Neural progenitor cell (in vitro differentiated cells): ENCODE measurements around the gene TMEM154.

Experiments
- EZH2 ChIP-seq: fragments of 200-600 bp; sonication (generic); IDR thresholded peaks from 2 replicates; pipeline ENCODE4 v1.6.1; 2017; ENCODE audit warnings: antibody characterized with exemption, mild to moderate bottlenecking, moderate library complexity
- EZH2phosphoT487 ChIP-seq: fragments of 200-600 bp; sonication (generic); IDR thresholded peaks from 2 replicates; pipeline ENCODE4 v1.6.1; 2017; ENCODE audit warnings: antibody characterized with exemption
- TF ChIP-seq, protein P1 (sequence below): fragments of 200-600 bp; sonication (generic); IDR thresholded peaks from 2 replicates; pipeline ENCODE4 v1.5.1; 2017; ENCODE audit warnings: antibody characterized with exemption, mild to moderate bottlenecking

DNA sequence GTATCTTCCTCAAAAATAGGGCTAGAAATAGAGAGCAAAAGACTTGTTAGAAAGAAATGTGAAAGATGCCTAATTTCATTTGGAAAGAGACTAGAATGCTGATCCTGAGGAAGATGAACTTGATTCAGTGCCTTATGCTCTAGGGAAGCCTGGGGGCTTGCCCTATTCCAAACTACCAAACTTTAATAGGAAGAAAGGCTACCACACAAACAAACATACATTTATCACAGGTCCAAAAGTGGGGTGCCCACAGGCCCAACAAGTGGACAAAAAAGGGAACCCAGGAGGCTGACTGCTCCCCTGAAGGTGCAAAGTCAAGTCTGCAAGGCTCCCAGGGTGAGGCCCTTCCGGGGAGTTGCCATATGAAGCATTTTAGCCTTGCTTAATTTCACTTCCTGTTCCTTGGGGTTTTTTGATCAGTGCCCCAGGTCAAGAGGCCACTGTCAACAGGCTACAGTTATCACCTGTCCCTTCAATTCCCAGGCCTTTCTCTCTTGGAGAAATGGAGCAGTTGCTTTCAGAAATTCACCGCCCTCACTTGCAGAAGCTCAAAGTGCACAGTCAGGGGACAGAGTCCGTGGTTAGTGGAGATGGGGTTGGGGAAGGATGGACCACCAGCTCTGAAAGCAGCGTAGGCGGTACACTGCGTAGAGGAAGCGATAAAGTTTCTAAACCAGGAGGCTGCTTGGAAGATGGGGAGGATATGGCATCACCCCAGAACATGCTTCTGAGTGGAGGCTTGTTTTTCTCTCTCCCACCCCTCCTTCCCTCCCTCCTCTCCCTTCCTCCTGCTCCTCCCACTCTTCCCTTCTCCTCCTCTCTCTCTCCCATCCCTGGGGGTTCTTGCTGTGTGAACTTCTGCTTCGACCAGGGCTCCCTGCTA lies 36.4 kb downstream of the TMEM154 start:
- TF ChIP-seq, protein P1, sequence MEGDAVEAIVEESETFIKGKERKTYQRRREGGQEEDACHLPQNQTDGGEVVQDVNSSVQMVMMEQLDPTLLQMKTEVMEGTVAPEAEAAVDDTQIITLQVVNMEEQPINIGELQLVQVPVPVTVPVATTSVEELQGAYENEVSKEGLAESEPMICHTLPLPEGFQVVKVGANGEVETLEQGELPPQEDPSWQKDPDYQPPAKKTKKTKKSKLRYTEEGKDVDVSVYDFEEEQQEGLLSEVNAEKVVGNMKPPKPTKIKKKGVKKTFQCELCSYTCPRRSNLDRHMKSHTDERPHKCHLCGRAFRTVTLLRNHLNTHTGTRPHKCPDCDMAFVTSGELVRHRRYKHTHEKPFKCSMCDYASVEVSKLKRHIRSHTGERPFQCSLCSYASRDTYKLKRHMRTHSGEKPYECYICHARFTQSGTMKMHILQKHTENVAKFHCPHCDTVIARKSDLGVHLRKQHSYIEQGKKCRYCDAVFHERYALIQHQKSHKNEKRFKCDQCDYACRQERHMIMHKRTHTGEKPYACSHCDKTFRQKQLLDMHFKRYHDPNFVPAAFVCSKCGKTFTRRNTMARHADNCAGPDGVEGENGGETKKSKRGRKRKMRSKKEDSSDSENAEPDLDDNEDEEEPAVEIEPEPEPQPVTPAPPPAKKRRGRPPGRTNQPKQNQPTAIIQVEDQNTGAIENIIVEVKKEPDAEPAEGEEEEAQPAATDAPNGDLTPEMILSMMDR, result no peak
- TF ChIP-seq EZH2 (no peak), EZH2phosphoT487 (no peak)
